ENCODE data around the gene MYH1. TPM values are rescaled to one million over a fixed set of nuclear protein-coding genes. Genes with fewer than 3 reads are reported as not detected.

MYH1 gene
- total RNA-seq, 1 donor from 2014 or later = 3.2 TPM

- no peak for DNase-seq
Measured at GRCh38 chr17:10477701-10478100, 40.6 kb downstream of the MYH1 start.

- no peak for DNase-seq
Measured at GRCh38 chr17:10474536-10474935, 43.8 kb downstream of the MYH1 start.

GRCh38 chr17:10471858-10472257 lies 46.5 kb downstream of the MYH1 start:
- no peak for DNase-seq

- no peak for DNase-seq
Measured at GRCh38 chr17:10469459-10469858, 48.9 kb downstream of the MYH1 start, which contains the start of gene MYH4. TSS of gene MYH4 (minus strand) at chr17:10469559. CDS start at chr17:10466745, 2,814 bp downstream.

- no peak for DNase-seq
Measured at GRCh38 chr17:10463402-10463801, 54.9 kb downstream of the MYH1 start.

GRCh38 chr17:10460062-10460461 lies 58.3 kb downstream of the MYH1 start:
- no peak for DNase-seq

- no peak for DNase-seq
Measured at GRCh38 chr17:10458701-10459100, 59.6 kb downstream of the MYH1 start.

GRCh38 chr17:10457952-10458351 lies 60.4 kb downstream of the MYH1 start:
- no peak for DNase-seq

GRCh38 chr17:10447026-10447931 lies 71.1 kb downstream of the MYH1 start:
- DNase-seq = no peak

Other genes with a start within 250 kb of the MYH1 start
- gene MYH13, start 145.5 kb downstream of the MYH1 start, total RNA-seq = under 0.01 TPM
- gene MYH8, start 96.6 kb downstream of the MYH1 start, total RNA-seq = 442 TPM
- under 0.01 TPM for gene MYH4, start 49.0 kb downstream of the MYH1 start, total RNA-seq
- 79.7 TPM for gene MYH2, start 31.1 kb upstream of the MYH1 start, total RNA-seq
- 1,094 TPM for gene MYH3, start 138.8 kb upstream of the MYH1 start, total RNA-seq
- 15.4 TPM for gene SCO1, start 179.0 kb upstream of the MYH1 start, total RNA-seq
- gene ADPRM, start 179.1 kb upstream of the MYH1 start, total RNA-seq = 16.3 TPM
- 2.6 TPM for gene TMEM220, start 211.5 kb upstream of the MYH1 start, total RNA-seq